GM12801 (cell line): ENCODE data around the gene DUSP7.

ENCODE experiments used
- TF ChIP-seq, protein P1 (sequence below): IDR thresholded peaks from one replicate; pipeline ENCODE4 v1.5.1; 2011; ENCODE audit warnings: control low read depth; ENCODE audit not compliant: insufficient read length; ENCODE audit errors: extremely low read depth

The DUSP7 gene

DNA sequence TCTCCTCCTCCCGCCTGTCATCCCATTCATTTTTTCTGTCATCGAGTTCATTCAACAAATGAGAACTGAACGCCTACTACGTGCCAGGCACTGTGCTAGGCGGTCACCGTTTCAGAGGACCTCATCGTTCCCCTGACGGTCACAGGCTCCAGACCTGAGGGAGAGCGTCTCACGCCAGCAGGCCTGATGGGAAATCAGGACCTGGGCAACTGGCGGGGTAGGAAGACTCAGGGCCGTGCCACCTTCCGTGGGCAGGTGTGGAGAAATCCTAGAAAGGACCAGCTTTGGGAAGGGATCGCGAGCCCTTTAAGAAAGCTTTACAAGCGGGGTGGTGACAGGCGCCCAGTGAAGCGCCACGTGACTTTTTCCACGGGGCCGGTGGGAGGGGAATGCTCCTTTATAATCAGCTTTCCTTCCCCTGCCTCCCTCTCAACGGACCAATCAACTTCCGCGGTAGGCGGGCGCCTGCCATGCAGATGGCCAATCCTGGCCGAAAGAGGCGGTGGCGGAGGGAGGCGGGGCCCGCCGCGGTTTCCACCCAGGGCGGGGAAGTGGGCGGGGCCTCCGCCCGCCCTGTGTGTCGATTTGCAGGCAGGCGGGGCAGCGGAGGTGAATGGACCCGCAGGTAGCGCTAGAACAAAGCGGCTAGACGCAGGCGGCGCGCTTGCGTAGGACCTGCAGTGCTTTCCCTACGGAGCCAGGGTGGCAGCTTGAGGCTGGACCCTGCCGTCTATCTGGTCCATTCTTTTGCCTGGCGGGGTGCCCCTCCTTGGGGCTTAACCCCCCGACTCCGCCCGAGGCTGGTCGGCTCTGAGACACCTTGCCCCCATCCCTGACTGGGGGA, 819 bp upstream of the DUSP7 start:
- TF ChIP-seq, protein P1, sequence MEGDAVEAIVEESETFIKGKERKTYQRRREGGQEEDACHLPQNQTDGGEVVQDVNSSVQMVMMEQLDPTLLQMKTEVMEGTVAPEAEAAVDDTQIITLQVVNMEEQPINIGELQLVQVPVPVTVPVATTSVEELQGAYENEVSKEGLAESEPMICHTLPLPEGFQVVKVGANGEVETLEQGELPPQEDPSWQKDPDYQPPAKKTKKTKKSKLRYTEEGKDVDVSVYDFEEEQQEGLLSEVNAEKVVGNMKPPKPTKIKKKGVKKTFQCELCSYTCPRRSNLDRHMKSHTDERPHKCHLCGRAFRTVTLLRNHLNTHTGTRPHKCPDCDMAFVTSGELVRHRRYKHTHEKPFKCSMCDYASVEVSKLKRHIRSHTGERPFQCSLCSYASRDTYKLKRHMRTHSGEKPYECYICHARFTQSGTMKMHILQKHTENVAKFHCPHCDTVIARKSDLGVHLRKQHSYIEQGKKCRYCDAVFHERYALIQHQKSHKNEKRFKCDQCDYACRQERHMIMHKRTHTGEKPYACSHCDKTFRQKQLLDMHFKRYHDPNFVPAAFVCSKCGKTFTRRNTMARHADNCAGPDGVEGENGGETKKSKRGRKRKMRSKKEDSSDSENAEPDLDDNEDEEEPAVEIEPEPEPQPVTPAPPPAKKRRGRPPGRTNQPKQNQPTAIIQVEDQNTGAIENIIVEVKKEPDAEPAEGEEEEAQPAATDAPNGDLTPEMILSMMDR: no peak

DNA sequence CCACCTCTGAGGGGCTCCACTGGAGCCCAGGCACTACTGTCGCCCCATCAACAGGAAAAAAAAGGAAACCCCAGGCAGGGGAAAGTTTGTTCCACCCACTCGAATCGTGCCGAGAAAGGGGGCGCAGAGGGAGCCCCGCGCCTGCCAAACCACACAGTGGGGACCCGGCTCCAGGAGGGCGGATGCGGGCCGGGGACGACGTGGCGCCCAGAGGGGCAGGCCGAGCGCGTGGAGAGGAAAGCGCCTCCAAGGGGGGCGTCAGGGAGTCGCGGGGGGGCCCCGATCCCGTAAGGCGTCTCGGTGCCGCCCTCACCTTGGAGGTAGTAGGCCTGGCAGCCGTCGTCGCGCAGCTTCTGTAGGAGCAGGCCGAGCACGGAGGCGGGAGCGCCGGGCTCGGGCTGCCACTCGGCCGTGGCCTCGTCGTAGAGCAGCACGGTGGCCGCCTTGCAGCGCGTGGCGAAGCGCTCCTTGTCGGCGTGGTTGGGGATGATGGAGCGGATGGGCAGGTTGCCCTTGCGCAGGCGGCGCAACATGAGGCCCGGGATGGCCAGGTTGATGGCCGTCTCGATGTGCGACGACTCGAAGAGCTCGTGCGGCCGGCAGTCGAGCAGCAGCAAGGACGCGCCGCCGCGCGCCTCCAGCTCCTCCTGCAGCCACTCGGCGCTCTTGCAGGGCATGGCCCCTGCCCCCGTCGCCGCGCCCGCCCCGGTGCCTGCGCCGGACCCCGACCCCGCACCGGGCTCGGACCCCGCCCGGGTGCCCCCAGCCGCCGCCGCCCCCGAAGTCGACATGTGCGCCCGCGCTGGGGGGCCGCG, 627 bp downstream of the DUSP7 start:
- TF ChIP-seq, protein P1: no peak

DNA sequence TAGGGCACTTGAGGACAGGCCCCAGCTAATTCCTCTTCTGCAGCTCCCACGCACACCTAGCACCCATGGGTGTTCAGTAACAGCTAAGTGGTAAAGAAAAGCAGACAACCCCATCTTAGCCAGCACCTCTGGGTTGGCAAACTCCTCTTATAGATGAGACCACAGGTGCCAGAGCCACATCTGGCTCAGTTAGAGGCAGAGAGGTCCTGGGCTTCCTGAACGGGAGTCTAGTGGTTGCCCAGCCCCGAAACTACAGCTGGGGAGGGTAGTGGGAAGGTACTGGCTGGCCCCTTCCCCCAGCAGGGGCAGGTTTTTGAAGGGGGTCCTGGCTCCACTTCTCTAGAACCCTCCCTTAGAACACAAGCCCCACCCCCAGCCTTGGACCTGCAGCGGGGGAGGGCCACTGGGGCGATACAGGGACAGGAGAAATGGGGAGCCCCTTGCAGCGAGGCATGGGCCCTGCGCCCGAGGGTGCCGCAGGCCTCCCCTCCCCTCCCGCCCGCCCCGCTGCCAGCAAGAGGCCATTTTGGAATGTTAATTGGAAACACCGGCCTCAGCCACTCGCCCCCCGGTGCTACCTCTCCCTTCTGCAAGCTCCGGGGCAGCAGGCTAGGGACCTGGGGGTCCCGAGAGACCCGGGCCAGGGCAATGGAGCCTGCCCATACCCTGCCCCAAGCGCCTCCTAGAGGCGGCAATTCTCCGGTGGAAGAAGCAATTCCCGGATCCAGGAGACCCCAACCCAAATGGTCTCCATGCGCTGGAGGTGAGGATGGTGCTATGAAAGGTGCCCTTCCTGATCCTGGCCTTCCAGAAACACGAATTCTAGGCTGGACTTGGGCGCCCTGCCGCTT, 1.5 kb downstream of the DUSP7 start:
- TF ChIP-seq, protein P1: no peak

DNA sequence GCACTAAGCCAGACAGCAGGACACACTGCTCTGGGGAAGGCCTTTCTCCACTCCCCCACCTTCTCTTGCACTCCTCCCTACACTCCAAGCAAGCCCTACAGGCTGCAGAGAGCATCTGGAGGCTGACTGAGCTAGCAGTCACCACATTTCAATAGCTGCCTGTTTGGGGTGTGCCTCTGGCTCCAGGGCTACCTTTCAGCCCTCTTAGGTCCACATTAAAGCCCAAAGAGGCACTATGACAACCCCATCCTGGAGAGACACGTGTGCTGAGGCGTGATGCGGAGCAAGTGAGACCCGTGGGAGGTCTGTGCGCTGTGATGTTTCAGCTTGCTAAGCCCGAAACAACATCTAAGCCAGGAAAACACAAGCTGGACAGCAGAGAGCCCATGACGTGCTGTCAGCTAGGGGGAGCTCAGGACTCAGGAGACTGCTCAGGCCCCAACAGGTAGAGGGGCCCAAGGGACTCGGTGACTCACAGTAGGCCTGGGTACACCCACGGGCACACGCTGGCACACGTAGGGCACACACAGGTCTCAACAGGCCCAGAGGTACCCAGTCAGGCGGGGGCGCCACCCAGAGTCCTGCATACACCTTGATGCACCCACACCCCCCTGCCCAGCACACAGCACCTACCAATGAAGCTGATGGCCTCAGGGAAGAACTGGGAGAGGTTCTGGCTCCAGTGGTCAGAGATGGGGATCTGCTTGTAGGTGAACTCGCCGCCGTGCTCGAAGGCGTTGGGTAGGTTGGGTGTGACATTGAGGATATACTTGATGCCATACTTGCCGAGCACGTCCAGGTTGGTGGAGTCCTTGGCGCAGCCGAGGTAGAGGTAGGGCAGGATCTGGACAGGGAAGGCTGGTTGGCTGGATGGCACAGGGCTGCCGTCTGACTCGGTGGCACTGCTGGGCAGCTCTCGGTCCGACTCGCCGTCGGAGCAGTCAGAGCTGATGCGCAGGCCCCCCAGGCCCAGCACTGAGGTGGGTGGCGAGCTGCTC, 2.8 kb downstream of the DUSP7 start:
- TF ChIP-seq, protein P1: no peak

DNA sequence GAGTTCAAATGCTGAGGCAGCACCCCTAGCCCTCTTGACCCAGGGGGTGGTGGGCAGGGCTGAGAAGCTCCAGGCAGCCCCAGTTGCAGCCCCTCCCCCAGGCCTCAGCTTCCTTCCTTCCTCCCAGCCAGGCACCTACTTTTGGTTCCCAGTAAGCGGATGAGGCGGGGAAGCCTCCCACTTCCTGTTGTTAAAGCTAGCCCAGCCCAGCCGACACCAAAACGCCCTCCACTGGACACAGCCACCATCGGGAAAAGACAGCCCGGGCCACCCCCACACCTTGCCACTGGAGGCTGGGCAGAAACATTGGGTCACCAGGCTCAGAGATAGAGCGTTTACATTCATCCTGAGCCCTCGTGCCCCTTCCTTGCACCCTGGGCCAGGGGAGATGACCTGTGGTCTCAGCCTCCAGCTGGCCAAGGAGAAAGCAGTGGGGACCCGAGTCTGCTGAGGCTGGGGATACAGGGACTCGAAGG, 3.5 kb downstream of the DUSP7 start:
- TF ChIP-seq, protein P1: no peak

DNA sequence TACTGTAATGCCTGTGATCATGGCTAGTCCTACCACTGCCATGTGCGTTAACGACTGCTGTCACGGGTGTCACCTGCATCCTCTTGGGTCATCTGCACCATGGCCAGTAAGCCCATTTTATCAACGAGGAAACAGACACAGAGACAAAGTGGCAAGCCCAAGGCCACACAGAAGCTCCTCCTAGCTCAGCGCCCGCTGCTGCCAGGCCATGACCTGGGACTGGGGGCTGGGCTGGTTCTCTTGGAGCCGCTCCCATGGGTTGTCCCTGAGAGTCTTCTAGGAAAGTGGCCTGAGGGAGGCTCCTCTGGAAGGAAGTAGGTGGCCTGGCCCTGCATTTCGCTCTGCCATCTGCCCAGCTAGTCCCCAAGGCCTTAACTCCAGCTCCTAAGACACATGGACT, 4.9 kb downstream of the DUSP7 start:
- TF ChIP-seq, protein P1: no peak
